ENCODE measurements around the gene ETS1.
A peak's percentile ranks its signal among the peaks of the same experiment; 100 is the strongest.

Gene ETS1

GRCh38 chr11:128532572-128533091 lies 54.7 kb downstream of the ETS1 start:
- DNase-seq: no peak

GRCh38 chr11:128532016-128532571 lies 55.3 kb downstream of the ETS1 start:
- no peak for DNase-seq

GRCh38 chr11:128531588-128531987 lies 55.8 kb downstream of the ETS1 start:
- DNase-seq: no peak

GRCh38 chr11:128530118-128531074 lies 57.0 kb downstream of the ETS1 start:
- no peak for DNase-seq

- DNase-seq: no peak
Observed at GRCh38 chr11:128528294-128528693, 59.1 kb downstream of the ETS1 start.

- no peak for DNase-seq
Observed at GRCh38 chr11:128527046-128527445, 60.3 kb downstream of the ETS1 start.

GRCh38 chr11:128525411-128526243 lies 61.7 kb downstream of the ETS1 start:
- peak; percentile 53 for DNase-seq

GRCh38 chr11:128524172-128524571 lies 63.2 kb downstream of the ETS1 start:
- DNase-seq: no peak

- DNase-seq: no peak
Observed at GRCh38 chr11:128523641-128524040, 63.7 kb downstream of the ETS1 start.

- DNase-seq: peak; percentile 63
Observed at GRCh38 chr11:128522943-128523518, 64.3 kb downstream of the ETS1 start.

GRCh38 chr11:128522055-128522942 lies 65.1 kb downstream of the ETS1 start:
- DNase-seq: peak; percentile 91

- no peak for DNase-seq
Observed at GRCh38 chr11:128521682-128522054, 65.7 kb downstream of the ETS1 start.

GRCh38 chr11:128520888-128521681 lies 66.3 kb downstream of the ETS1 start:
- no peak for DNase-seq

- DNase-seq: no peak
Observed at GRCh38 chr11:128520206-128520887, 67.0 kb downstream of the ETS1 start.

- no peak for DNase-seq
Observed at GRCh38 chr11:128519338-128519737, 68.0 kb downstream of the ETS1 start.

GRCh38 chr11:128518493-128519207 lies 68.7 kb downstream of the ETS1 start:
- DNase-seq: no peak

- DNase-seq: no peak
Observed at GRCh38 chr11:128517451-128518230, 69.7 kb downstream of the ETS1 start.

- no peak for DNase-seq
Observed at GRCh38 chr11:128516886-128517285, 70.5 kb downstream of the ETS1 start.
